HEK293T (cell line): ENCODE measurements around the gene CCDC159.

Experiments
- ARNT ChIP-seq: fragments of 450-650 bp; IDR thresholded peaks from 2 replicates; pipeline ENCODE4 v1.6.1; 2017; ENCODE audit warnings: mild to moderate bottlenecking
- BHLHE40 ChIP-seq: fragments of 450-650 bp; IDR thresholded peaks from 2 replicates; pipeline ENCODE4 v1.6.1; 2016; ENCODE audit warnings: mild to moderate bottlenecking, moderate library complexity, borderline replicate concordance
- CTBP1 ChIP-seq: fragments of 450-650 bp; IDR thresholded peaks from 2 replicates; pipeline ENCODE4 v1.6.1; 2016; ENCODE audit warnings: borderline replicate concordance
- FOXA1 ChIP-seq: fragments of 450-650 bp; IDR thresholded peaks from 2 replicates; pipeline ENCODE4 v1.6.1; 2016; ENCODE audit warnings: mild to moderate bottlenecking
- FOXK2 ChIP-seq: fragments of 450-650 bp; IDR thresholded peaks from 2 replicates; pipeline ENCODE4 v1.6.1; 2016; ENCODE audit warnings: mild to moderate bottlenecking
- FOXM1 ChIP-seq: fragments of 450-650 bp; IDR thresholded peaks from 2 replicates; pipeline ENCODE4 v1.6.1; 2017; ENCODE audit warnings: mild to moderate bottlenecking, borderline replicate concordance
- L3MBTL2 ChIP-seq: fragments of 450-650 bp; conservative IDR thresholded peaks from 2 replicates; pipeline ENCODE4 v1.6.1; 2016; ENCODE audit warnings: mild to moderate bottlenecking
- LEF1 ChIP-seq: fragments of 450-650 bp; IDR thresholded peaks from 2 replicates; pipeline ENCODE4 v1.6.1; 2017; ENCODE audit warnings: mild to moderate bottlenecking, borderline replicate concordance
- PKNOX1 ChIP-seq: fragments of 450-650 bp; IDR thresholded peaks from 2 replicates; pipeline ENCODE4 v1.6.1; 2016
- SP1 ChIP-seq: fragments of 450-650 bp; IDR thresholded peaks from 2 replicates; pipeline ENCODE4 v1.6.1; 2017
- TARDBP ChIP-seq: fragments of 450-650 bp; IDR thresholded peaks from 2 replicates; pipeline ENCODE4 v1.6.1; 2016
- ZNF384 ChIP-seq: fragments of 450-650 bp; IDR thresholded peaks from 2 replicates; pipeline ENCODE4 v1.6.1; 2016

- TF ChIP-seq FOXK2 (no peak), CTBP1 (no peak), SP1 (no peak), FOXM1 (no peak), BHLHE40 (no peak), TARDBP (no peak), ZNF384 (no peak), ARNT (no peak), L3MBTL2 (no peak), FOXA1 (no peak), PKNOX1 (no peak), LEF1 (no peak)
Observed at GRCh38 chr19:11339254-11340098, 6.8 kb upstream of the CCDC159 start, which contains the start of gene RAB3D.
